Measurements from ENCODE around the gene PARD6B. TPM values are rescaled to one million over a fixed set of nuclear protein-coding genes. Genes with fewer than 3 reads are reported as not detected.

The PARD6B gene
- total and polyA plus RNA-seq, 2 donors (not counting 3 experiments of a cell fraction or from before 2014, with no cell fraction given): 0.03 TPM; not detected in 1

GRCh38 chr20:50692552-50692933 is 38.8 kb upstream of the PARD6B start:
- no peaks in the 10 kb centered on the region for H3K79me2 ChIP-seq (ENCODE audit: control insufficient read depth, insufficient read depth, low read length)
- H2AFZ ChIP-seq (ENCODE audit: low read depth, low read length): no peak overlapping the region
- BruUV-seq (replicated peaks): no TSS peak
- H3K9me3 ChIP-seq (replicated peaks; ENCODE audit: control insufficient read depth, insufficient read depth, low read length): no peaks in the 10 kb centered on the region
- CTCF ChIA-PET: no interaction called here
- TF ChIP-seq EZH2 (IDR thresholded peaks at IDR 0.05; ENCODE audit: borderline replicate concordance, low read depth, low read length, severe bottlenecking) (no peak), FOS (IDR thresholded peaks at IDR 0.05; ENCODE audit: borderline replicate concordance, insufficient read depth, low read length) (no peak), GATA2 (IDR thresholded peaks at IDR 0.05; ENCODE audit: insufficient read depth, insufficient read length, low read depth, low read length) (no peak), POLR2AphosphoS5 (IDR thresholded peaks at IDR 0.05; ENCODE audit: insufficient read depth, low read depth, low read length) (no peak), POLR2A (IDR thresholded peaks at IDR 0.05; ENCODE audit: low read depth, low read length) (no peak), CTCF (IDR thresholded peaks at IDR 0.05; ENCODE audit: extremely low read depth in 1 of 2, insufficient read depth in 1 of 2, low read depth in 1 of 2, low read length in 2 of 2) (no peak), MAX (IDR thresholded peaks at IDR 0.05; ENCODE audit: insufficient read depth, insufficient read length) (no peak), JUN (IDR thresholded peaks at IDR 0.05; ENCODE audit: borderline replicate concordance, insufficient read depth, insufficient read length, low read depth) (no peak), MYC (IDR thresholded peaks at IDR 0.05; ENCODE audit: low read depth, low read length) (no peak)
- intact Hi-C loops (cut with micrococcal nuclease): no loop called here
- POLR2A ChIA-PET: no interaction called here
- H4K20me1 ChIP-seq (replicated peaks; ENCODE audit: control insufficient read depth, extremely low read depth, insufficient read depth, low read length): no peaks in the 10 kb centered on the region
- dilution Hi-C loops (cut with MboI; ENCODE audit: extremely low pct_ligation_motif_present, low sequenced_read_pairs): no loop called here
- no peak overlapping the region for H3K4me2 ChIP-seq (ENCODE audit: insufficient read depth, low read length)
- H3K4me3 ChIP-seq (replicated peaks in 1 of 3; ENCODE audit: insufficient read depth in 1 of 3, low read depth in 1 of 3, low read length in 3 of 3): no peak overlapping the region
- H3K27ac ChIP-seq (ENCODE audit: insufficient read depth, low read depth, low read length): no peak overlapping the region
- FAIRE-seq (peak; percentile 12), DNase-seq (ENCODE audit: low read depth, low spot score) (no peak)
- H3K27me3 ChIP-seq (ENCODE audit: control insufficient read depth in 2 of 2, insufficient read depth in 2 of 2, low read length in 2 of 2): peaks cover 37 to 41% of the 10 kb centered on the region in 2 experiments
- no peaks in the 10 kb centered on the region for H3K9me1 ChIP-seq (replicated peaks; ENCODE audit: control insufficient read depth, extremely low read depth, insufficient read depth, low read length)
- H3K4me1 ChIP-seq (ENCODE audit: control insufficient read depth, extremely low read depth, insufficient read depth, low read length): no peaks in the 10 kb centered on the region
- no peaks in the 10 kb centered on the region for H3K36me3 ChIP-seq (ENCODE audit: control insufficient read depth in 2 of 2, extremely low read depth in 1 of 2, insufficient read depth in 2 of 2, low read length in 2 of 2)
- H3K9ac ChIP-seq (replicated peaks; ENCODE audit: extremely low read depth, insufficient read depth, low read length): no peak overlapping the region

Measured in endothelial cell of umbilical vein (primary cell).